HepG2 (cell line): Measurements from ENCODE around the gene RPRML. TPM values are rescaled to one million over a fixed set of nuclear protein-coding genes. Genes with fewer than 3 reads are reported as not detected.

Experiments
- CCAR2 ChIP-seq: fragments of 200-400 bp; formaldehyde crosslinking; optimal IDR thresholded peaks from 2 replicates; pipeline ENCODE3; 2018; ENCODE audit warnings: low read depth, mild to moderate bottlenecking, low read length, moderate library complexity
- CEBPB ChIP-seq: IDR thresholded peaks from 2 replicates; pipeline ENCODE4 v1.6.1; 2011; ENCODE audit warnings: low read depth, low read length, improper control_type of control experiment, borderline replicate concordance
- CENPX ChIP-seq: sonication (generic); formaldehyde crosslinking; IDR thresholded peaks from 2 replicates; pipeline ENCODE4 v1.9.0; 2021; ENCODE audit warnings: mild to moderate bottlenecking, missing genetic modification reagents, moderate library complexity
- FOXP1 ChIP-seq, 2 experiments: fragments of 450-650 bp in 1 of 2; IDR thresholded peaks; 2 replicates each; pipeline ENCODE4 v1.6.1; 2017 to 2018; ENCODE audit warnings: antibody characterized with exemption in 1 of 2
- GATA4 ChIP-seq: sonication (generic); IDR thresholded peaks from 2 replicates; pipeline ENCODE4 v1.6.1; 2016; ENCODE audit warnings: antibody characterized with exemption, low read depth, borderline replicate concordance
- HMGA1 ChIP-seq: sonication (generic); formaldehyde crosslinking; conservative IDR thresholded peaks from 2 replicates; pipeline ENCODE4 v1.4.0; 2020; ENCODE audit warnings: missing genetic modification reagents
- MBD4 ChIP-seq: IDR thresholded peaks from 2 replicates; pipeline ENCODE4 v1.6.1; 2012; ENCODE audit warnings: low read length, inconsistent platforms, borderline replicate concordance
- MED13 ChIP-seq: sonication (generic); formaldehyde crosslinking; IDR thresholded peaks from 2 replicates; pipeline ENCODE4 v1.5.0; 2020; ENCODE audit warnings: missing genetic modification reagents
- MXI1 ChIP-seq: IDR thresholded peaks from 3 replicates; pipeline ENCODE4 v1.6.1; 2012; ENCODE audit warnings: low read depth, low read length, inconsistent platforms, borderline replicate concordance
- MZF1 ChIP-seq: sonication (generic); formaldehyde crosslinking; IDR thresholded peaks from 2 replicates; pipeline ENCODE4 v1.8.1; 2023; ENCODE audit warnings: mild to moderate bottlenecking, missing genetic modification reagents, borderline replicate concordance
- POLR2A ChIP-seq, 2 experiments: IDR thresholded peaks; 2 replicates each; pipeline ENCODE4 v1.6.1; 2011; ENCODE audit warnings: low read depth in 2 of 2, low read length in 2 of 2, mild to moderate bottlenecking in 1 of 2, moderate library complexity in 1 of 2; ENCODE audit not compliant: insufficient read depth in 1 of 2
- SIX4 ChIP-seq: sonication (generic); formaldehyde crosslinking; IDR thresholded peaks from 2 replicates; pipeline ENCODE4 v1.4.0; 2020; ENCODE audit warnings: missing genetic modification reagents
- SNRNP70 ChIP-seq: fragments of 200-400 bp; formaldehyde crosslinking; IDR thresholded peaks from 2 replicates; pipeline ENCODE4 v1.6.1; 2017; ENCODE audit warnings: mild to moderate bottlenecking, low read depth, low read length, moderate library complexity
- SP140L ChIP-seq: sonication (generic); formaldehyde crosslinking; IDR thresholded peaks from 2 replicates; pipeline ENCODE4 v1.4.0; 2020; ENCODE audit warnings: missing genetic modification reagents, borderline replicate concordance
- TBL1XR1 ChIP-seq: fragments of 150-350 bp; IDR thresholded peaks from 2 replicates; pipeline ENCODE4 v1.6.1; 2014; ENCODE audit warnings: borderline replicate concordance, low read length; ENCODE audit not compliant: partially characterized antibody
- ZFP36 ChIP-seq: fragments of 150-350 bp; IDR thresholded peaks from 2 replicates; pipeline ENCODE4 v1.6.1; 2018; ENCODE audit warnings: borderline replicate concordance, low read length, low read depth; ENCODE audit not compliant: partially characterized antibody
- ZKSCAN1 ChIP-seq: fragments of 150-350 bp; IDR thresholded peaks from 2 replicates; pipeline ENCODE4 v1.6.1; 2014; ENCODE audit warnings: low read length
- ZNF121 ChIP-seq: sonication (generic); formaldehyde crosslinking; IDR thresholded peaks from 2 replicates; pipeline ENCODE4 v1.5.0; 2020; ENCODE audit warnings: mild to moderate bottlenecking, missing genetic modification reagents
- ZNF256 ChIP-seq: sonication (generic); formaldehyde crosslinking; conservative IDR thresholded peaks from 2 replicates; pipeline ENCODE4 v1.4.0; 2020; ENCODE audit warnings: missing genetic modification reagents
- ZNF382 ChIP-seq: sonication (generic); formaldehyde crosslinking; IDR thresholded peaks from 2 replicates; pipeline ENCODE4 v1.5.0; 2020; ENCODE audit warnings: missing genetic modification reagents, mild to moderate bottlenecking, borderline replicate concordance
- ZNF431 ChIP-seq: sonication (generic); formaldehyde crosslinking; IDR thresholded peaks from 2 replicates; pipeline ENCODE4 v1.9.0; 2022; ENCODE audit warnings: missing genetic modification reagents, low read depth, mild to moderate bottlenecking, borderline replicate concordance
- ZNF446 ChIP-seq: sonication (generic); formaldehyde crosslinking; IDR thresholded peaks from 2 replicates; pipeline ENCODE4 v1.5.0; 2020; ENCODE audit warnings: mild to moderate bottlenecking, missing genetic modification reagents
- ZNF724P ChIP-seq: sonication (generic); formaldehyde crosslinking; IDR thresholded peaks from 2 replicates; pipeline ENCODE4 v1.8.0; 2022; ENCODE audit warnings: missing genetic modification reagents, borderline replicate concordance
- ZNF75D ChIP-seq: sonication (generic); formaldehyde crosslinking; IDR thresholded peaks from 2 replicates; pipeline ENCODE4 v1.8.1; 2023; ENCODE audit warnings: missing genetic modification reagents, mild to moderate bottlenecking, borderline replicate concordance
- ZNF788 ChIP-seq: sonication (generic); formaldehyde crosslinking; IDR thresholded peaks from 2 replicates; pipeline ENCODE4 v1.5.0; 2020; ENCODE audit warnings: mild to moderate bottlenecking, missing genetic modification reagents, borderline replicate concordance
- polyA plus RNA-seq, 8 experiments: library from polyadenylated mRNA; depleted of rRNA in 3 of 8; stranded (reverse) in 7 of 8; unstranded in 1 of 8; fragments of >200 nt; fragmentation: Illumina TruSeq in 4 of 8; extraction: Trizol in 4 of 8; gene quantifications; 2 replicates each; pipeline versions ENCODE4 v1.2.1 to v1.2.3, GENCODE V29; 2011 to 2016; ENCODE audit warnings: low read depth in 4 of 8, missing spikeins in 1 of 8, mixed read lengths in 1 of 8; ENCODE audit not compliant: insufficient read depth in 1 of 8
- total RNA-seq, 5 experiments: library from RNA; depleted of rRNA; stranded (reverse); fragments of >200 nt; fragmentation: Illumina TruSeq; extraction: Trizol; gene quantifications; 2 replicates each; pipeline ENCODE4 v1.2.3, GENCODE V29; 2016; ENCODE audit warnings: low read depth in 1 of 5
- TF ChIP-seq, protein P1 (sequence below): sonication (generic); formaldehyde crosslinking; IDR thresholded peaks from 2 replicates; pipeline ENCODE4 v1.4.0; 2020; ENCODE audit warnings: mild to moderate bottlenecking, missing genetic modification reagents
- TF ChIP-seq, protein P2 (sequence below): sonication (generic); formaldehyde crosslinking; IDR thresholded peaks from 2 replicates; pipeline ENCODE4 v1.4.0; 2020; ENCODE audit warnings: low read depth, mild to moderate bottlenecking, missing genetic modification reagents
- TF ChIP-seq, protein P3 (sequence below): sonication (generic); formaldehyde crosslinking; IDR thresholded peaks from 2 replicates; pipeline ENCODE4 v1.4.0; 2020; ENCODE audit warnings: missing genetic modification reagents

Gene RPRML
- total and polyA plus RNA-seq, 2 of the 13 experiments (the other 11 are each of a cell fraction or from before 2014, with no cell fraction given), result not detected

DNA sequence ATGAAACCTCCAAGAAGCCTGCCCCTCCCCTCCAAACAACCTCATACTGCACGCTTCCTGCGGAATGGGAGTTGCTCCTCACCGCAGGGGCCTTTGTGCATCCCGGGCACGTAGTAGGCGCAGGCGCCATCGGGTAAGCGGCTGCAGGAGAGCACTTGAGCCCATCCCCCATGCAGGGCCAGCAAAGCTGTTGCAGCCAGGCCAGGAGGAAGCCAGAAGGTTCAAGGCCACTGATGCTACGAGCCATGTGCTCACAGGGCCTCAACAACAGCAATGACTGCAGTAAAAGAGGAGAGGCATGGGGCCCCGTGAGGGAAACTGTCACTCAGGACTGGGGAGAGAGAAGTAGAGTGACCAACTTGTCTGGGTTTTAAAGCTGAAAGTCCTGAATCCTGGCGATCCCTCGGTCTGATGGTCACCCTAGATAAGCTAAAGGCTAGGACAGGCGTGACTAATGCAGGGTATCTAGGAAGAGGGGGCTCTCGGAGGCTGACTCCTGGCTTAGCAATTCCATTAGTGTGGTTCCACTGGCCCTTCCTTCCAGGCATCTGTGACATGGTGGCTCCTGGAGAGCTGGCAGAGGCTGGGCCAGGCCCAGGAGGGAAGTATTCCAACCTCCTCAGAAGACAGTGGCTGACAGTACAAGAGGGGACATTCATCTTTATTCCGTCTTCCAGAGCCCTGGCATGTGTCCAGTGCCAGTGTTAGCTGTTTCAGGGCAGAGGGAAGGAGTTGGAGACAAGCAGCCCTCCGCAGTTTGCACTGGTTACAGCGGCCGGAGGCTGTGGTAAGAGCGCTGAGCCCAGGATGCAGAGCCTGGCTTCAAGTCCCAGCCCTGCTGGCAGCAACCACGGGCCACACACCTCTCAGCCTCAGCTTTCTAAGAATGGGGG, 35.3 kb downstream of the RPRML start (continued):
- TF ChIP-seq ZNF446 (CRISPR knock-in tag) (no peak; the same call in 1 of the 2 replicates), ZNF431 (CRISPR knock-in tag) (peak; percentile 97), HMGA1 (CRISPR knock-in tag) (no peak), ZFP36 (peak; percentile 26), FOXP1 (IDR thresholded peaks at IDR 0.05) (no peak), FOXP1 (CRISPR knock-in tag; IDR thresholded peaks at IDR 0.05) (peak; percentile 82), MED13 (CRISPR knock-in tag) (no peak; the same call in 1 of the 2 replicates), TBL1XR1 (peak; percentile 75), SNRNP70 (no peak), ZNF788 (CRISPR knock-in tag) (peak; percentile 97), ZKSCAN1 (peak; percentile 99), SP140L (CRISPR knock-in tag) (no peak), ZNF75D (no peak; the same call in 1 of the 2 replicates), GATA4 (0 out of 2 replicates have a peak, but pooled peaks have one; percentile 33), MBD4 (peak; percentile 81; the same call in 1 of the 2 replicates), CENPX (CRISPR knock-in tag) (no peak), ZNF121 (CRISPR knock-in tag) (peak; percentile 81), ZNF382 (CRISPR knock-in tag) (no peak), ZNF256 (CRISPR knock-in tag) (peak; percentile 96), CEBPB (peak; percentile 46; the same call in 1 of the 2 replicates), MXI1 (peak; percentile 98; the same call in 2 of the 3 replicates), POLR2A (IDR thresholded peaks at IDR 0.05; ENCODE audit: insufficient read depth in 1 of 2, low read depth in 2 of 2, low read length in 2 of 2) (peak in 1 of 2 experiments; percentile 27; a peak in 1 of 4 replicates), MZF1 (CRISPR knock-in tag) (no peak), CCAR2 (peak; percentile 29), ZNF724P (CRISPR knock-in tag) (peak; percentile 89; the same call in 1 of the 2 replicates), SIX4 (CRISPR knock-in tag) (peak; percentile 76; the same call in 1 of the 2 replicates)
- TF ChIP-seq, protein P1, sequence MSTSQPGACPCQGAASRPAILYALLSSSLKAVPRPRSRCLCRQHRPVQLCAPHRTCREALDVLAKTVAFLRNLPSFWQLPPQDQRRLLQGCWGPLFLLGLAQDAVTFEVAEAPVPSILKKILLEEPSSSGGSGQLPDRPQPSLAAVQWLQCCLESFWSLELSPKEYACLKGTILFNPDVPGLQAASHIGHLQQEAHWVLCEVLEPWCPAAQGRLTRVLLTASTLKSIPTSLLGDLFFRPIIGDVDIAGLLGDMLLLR (CRISPR knock-in tag), result peak; percentile 88; the same call in 1 of the 2 replicates
- TF ChIP-seq, protein P2, sequence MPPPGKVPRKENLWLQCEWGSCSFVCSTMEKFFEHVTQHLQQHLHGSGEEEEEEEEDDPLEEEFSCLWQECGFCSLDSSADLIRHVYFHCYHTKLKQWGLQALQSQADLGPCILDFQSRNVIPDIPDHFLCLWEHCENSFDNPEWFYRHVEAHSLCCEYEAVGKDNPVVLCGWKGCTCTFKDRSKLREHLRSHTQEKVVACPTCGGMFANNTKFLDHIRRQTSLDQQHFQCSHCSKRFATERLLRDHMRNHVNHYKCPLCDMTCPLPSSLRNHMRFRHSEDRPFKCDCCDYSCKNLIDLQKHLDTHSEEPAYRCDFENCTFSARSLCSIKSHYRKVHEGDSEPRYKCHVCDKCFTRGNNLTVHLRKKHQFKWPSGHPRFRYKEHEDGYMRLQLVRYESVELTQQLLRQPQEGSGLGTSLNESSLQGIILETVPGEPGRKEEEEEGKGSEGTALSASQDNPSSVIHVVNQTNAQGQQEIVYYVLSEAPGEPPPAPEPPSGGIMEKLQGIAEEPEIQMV (CRISPR knock-in tag), result peak; percentile 93
- TF ChIP-seq, protein P3, sequence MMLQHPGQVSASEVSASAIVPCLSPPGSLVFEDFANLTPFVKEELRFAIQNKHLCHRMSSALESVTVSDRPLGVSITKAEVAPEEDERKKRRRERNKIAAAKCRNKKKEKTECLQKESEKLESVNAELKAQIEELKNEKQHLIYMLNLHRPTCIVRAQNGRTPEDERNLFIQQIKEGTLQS (CRISPR knock-in tag), result no peak
